ENCODE results near the gene CXXC4. TPM values are rescaled to one million over a fixed set of nuclear protein-coding genes. Genes with fewer than 3 reads are reported as not detected.

Gene CXXC4
- total and polyA plus RNA-seq, 2 experiments from 2014 or later = 1.6 to 3.0 TPM

GRCh38 chr4:104530426-104530825, 35.7 kb upstream of the CXXC4 start (continued):
- TF ChIP-seq ZNF462 (CRISPR knock-in tag; IDR thresholded peaks at IDR 0.05) = no peak
- TF ChIP-seq ZNF331 (CRISPR knock-in tag; IDR thresholded peaks at IDR 0.05; ENCODE audit: low read depth) = no peak
- no peak for TF ChIP-seq ETS1 (IDR thresholded peaks at IDR 0.05)
- no peak for TF ChIP-seq REST (IDR thresholded peaks at IDR 0.05; ENCODE audit: unreplicated experiment)
- no peak for TF ChIP-seq EZH2phosphoT487 (IDR thresholded peaks at IDR 0.05; ENCODE audit: unreplicated experiment)
